Nephron (organoid): ENCODE data around the gene TTLL5.

Source experiments
- H3K27ac Mint-ChIP-seq, 3 experiments: 2 replicates each; pipeline ENCODE4 v1.8.0; 2020; ENCODE audit warnings: mixed read lengths in 3 of 3, mild to moderate bottlenecking in 2 of 3, moderate library complexity in 1 of 3
- H3K27me3 Mint-ChIP-seq: 2 replicates; pipeline ENCODE4 v1.8.0; 2021; ENCODE audit warnings: low read depth, mild to moderate bottlenecking, moderate library complexity, mixed read lengths
- H3K36me3 Mint-ChIP-seq: 2 replicates; pipeline ENCODE4 v1.8.0; 2020; ENCODE audit warnings: low read depth, mixed read lengths
- H3K4me1 Mint-ChIP-seq: 2 replicates; pipeline ENCODE4 v1.8.0; 2020; ENCODE audit warnings: mixed read lengths
- H3K4me3 Mint-ChIP-seq, 3 experiments: 2 replicates each; pipeline ENCODE4 v1.8.0; 2020; ENCODE audit warnings: mild to moderate bottlenecking in 3 of 3, mixed read lengths in 3 of 3, moderate library complexity in 2 of 3
- H3K9me3 Mint-ChIP-seq: 2 replicates; pipeline ENCODE4 v1.8.0; 2020; ENCODE audit warnings: mixed read lengths
- CTCF ChIP-seq, 3 experiments: fragments of 200-600 bp; sonication (generic); IDR thresholded peaks; one replicate each; pipeline ENCODE4 v1.5.0; 2021; ENCODE audit warnings: antibody characterized with exemption in 3 of 3; ENCODE audit not compliant: unreplicated experiment in 3 of 3

Gene TTLL5

GRCh38 chr14:75625034-75625433, 36.0 kb upstream of the TTLL5 start:
- no peaks in the 10 kb centered on the region for H3K36me3 Mint-ChIP-seq
- no peak for TF ChIP-seq CTCF (IDR thresholded peaks at IDR 0.05; ENCODE audit: unreplicated experiment in 3 of 3)
- H3K27me3 Mint-ChIP-seq: peaks cover 3% of the 10 kb centered on the region
- peak overlapping the region in 1 of 3 experiments; percentile 30 for H3K27ac Mint-ChIP-seq
- H3K4me1 Mint-ChIP-seq: no peaks in the 10 kb centered on the region
- H3K4me3 Mint-ChIP-seq: no peak overlapping the region
- no peaks in the 10 kb centered on the region for H3K9me3 Mint-ChIP-seq

GRCh38 chr14:75626396-75626795, 34.6 kb upstream of the TTLL5 start:
- H3K36me3 Mint-ChIP-seq: no peaks in the 10 kb centered on the region
- H3K4me3 Mint-ChIP-seq: no peak overlapping the region
- TF ChIP-seq CTCF (IDR thresholded peaks at IDR 0.05; ENCODE audit: unreplicated experiment in 3 of 3): no peak
- peaks cover 3% of the 10 kb centered on the region for H3K27me3 Mint-ChIP-seq
- H3K27ac Mint-ChIP-seq: no peak overlapping the region
- peaks cover 8% of the 10 kb centered on the region for H3K4me1 Mint-ChIP-seq
- no peaks in the 10 kb centered on the region for H3K9me3 Mint-ChIP-seq

- Mint-ChIP-seq H3K4me3 (no peak overlapping the region), H3K27me3 (peaks cover 3% of the 10 kb centered on the region), H3K27ac (no peak overlapping the region), H3K36me3 (no peaks in the 10 kb centered on the region), H3K9me3 (no peaks in the 10 kb centered on the region), H3K4me1 (peaks cover 13% of the 10 kb centered on the region)
- no peak for TF ChIP-seq CTCF (IDR thresholded peaks at IDR 0.05; ENCODE audit: unreplicated experiment in 3 of 3)
These were observed 34.2 kb upstream of the TTLL5 start for GRCh38 chr14:75626863-75627262.

GRCh38 chr14:75627406-75627805, 33.6 kb upstream of the TTLL5 start:
- H3K4me1 Mint-ChIP-seq: peaks cover 14% of the 10 kb centered on the region
- H3K9me3 Mint-ChIP-seq: no peaks in the 10 kb centered on the region
- peaks cover 3% of the 10 kb centered on the region for H3K27me3 Mint-ChIP-seq
- H3K4me3 Mint-ChIP-seq: no peak overlapping the region
- no peaks in the 10 kb centered on the region for H3K36me3 Mint-ChIP-seq
- TF ChIP-seq CTCF (IDR thresholded peaks at IDR 0.05; ENCODE audit: unreplicated experiment in 3 of 3): no peak
- no peak overlapping the region for H3K27ac Mint-ChIP-seq

GRCh38 chr14:75628816-75629215, 32.2 kb upstream of the TTLL5 start:
- no peak overlapping the region for H3K4me3 Mint-ChIP-seq
- H3K27me3 Mint-ChIP-seq: peaks cover 8% of the 10 kb centered on the region
- H3K36me3 Mint-ChIP-seq: no peaks in the 10 kb centered on the region
- no peak for TF ChIP-seq CTCF (IDR thresholded peaks at IDR 0.05; ENCODE audit: unreplicated experiment in 3 of 3)
- H3K4me1 Mint-ChIP-seq: peaks cover 14% of the 10 kb centered on the region
- H3K27ac Mint-ChIP-seq: no peak overlapping the region
- H3K9me3 Mint-ChIP-seq: no peaks in the 10 kb centered on the region

- no peaks in the 10 kb centered on the region for H3K36me3 Mint-ChIP-seq
- peaks cover 14% of the 10 kb centered on the region for H3K4me1 Mint-ChIP-seq
- H3K27me3 Mint-ChIP-seq: peaks cover 8% of the 10 kb centered on the region
- H3K27ac Mint-ChIP-seq: peak overlapping the region; percentile 53 to 91 (median 85)
- no peak overlapping the region for H3K4me3 Mint-ChIP-seq
- no peak for TF ChIP-seq CTCF (IDR thresholded peaks at IDR 0.05; ENCODE audit: unreplicated experiment in 3 of 3)
- no peaks in the 10 kb centered on the region for H3K9me3 Mint-ChIP-seq
These were observed 30.2 kb upstream of the TTLL5 start for GRCh38 chr14:75630695-75631452.
